Astrocyte of the cerebellum (primary cell): Measurements from ENCODE around the gene PPM1J.

Experiments
- DNase-seq: peaks from one replicate; pipeline ENCODE4 v3.0.0-alpha.2; 2011; ENCODE audit warnings: low read depth
- H3K4me3 ChIP-seq: 2 replicates; pipeline ENCODE4 v1.5.1; 2011; ENCODE audit warnings: mild to moderate bottlenecking, low read depth, low read length, moderate library complexity
- in situ Hi-C: cut with HindIII; loops from 2 replicates; pipeline ENCODE4 v1.10.0; 2017; ENCODE audit warnings: low sequenced_read_pairs
- TF ChIP-seq, protein P1 (sequence below): IDR thresholded peaks from 2 replicates; pipeline ENCODE4 v1.5.1; 2012; ENCODE audit warnings: low read length, low read depth, moderate library complexity, mild to moderate bottlenecking; ENCODE audit errors: missing control alignments

PPM1J gene, protein sequence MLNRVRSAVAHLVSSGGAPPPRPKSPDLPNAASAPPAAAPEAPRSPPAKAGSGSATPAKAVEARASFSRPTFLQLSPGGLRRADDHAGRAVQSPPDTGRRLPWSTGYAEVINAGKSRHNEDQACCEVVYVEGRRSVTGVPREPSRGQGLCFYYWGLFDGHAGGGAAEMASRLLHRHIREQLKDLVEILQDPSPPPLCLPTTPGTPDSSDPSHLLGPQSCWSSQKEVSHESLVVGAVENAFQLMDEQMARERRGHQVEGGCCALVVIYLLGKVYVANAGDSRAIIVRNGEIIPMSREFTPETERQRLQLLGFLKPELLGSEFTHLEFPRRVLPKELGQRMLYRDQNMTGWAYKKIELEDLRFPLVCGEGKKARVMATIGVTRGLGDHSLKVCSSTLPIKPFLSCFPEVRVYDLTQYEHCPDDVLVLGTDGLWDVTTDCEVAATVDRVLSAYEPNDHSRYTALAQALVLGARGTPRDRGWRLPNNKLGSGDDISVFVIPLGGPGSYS

GRCh38 chr1:112715264-112716053 lies at the start of gene PPM1J:
TSS of gene PPM1J (minus strand) at chr1:112715332. CDS start at chr1:112715301, 31 bp downstream.
- peak within 1 kb of the TSS; percentile 60 for H3K4me3 ChIP-seq
- in situ Hi-C loops = loop anchor here (5.0 kb wide), 2 partner anchors 82 to 327 kb away; no protein-coding TSS in a partner anchor
- DNase-seq = peak; percentile 50
- TF ChIP-seq, protein P1, sequence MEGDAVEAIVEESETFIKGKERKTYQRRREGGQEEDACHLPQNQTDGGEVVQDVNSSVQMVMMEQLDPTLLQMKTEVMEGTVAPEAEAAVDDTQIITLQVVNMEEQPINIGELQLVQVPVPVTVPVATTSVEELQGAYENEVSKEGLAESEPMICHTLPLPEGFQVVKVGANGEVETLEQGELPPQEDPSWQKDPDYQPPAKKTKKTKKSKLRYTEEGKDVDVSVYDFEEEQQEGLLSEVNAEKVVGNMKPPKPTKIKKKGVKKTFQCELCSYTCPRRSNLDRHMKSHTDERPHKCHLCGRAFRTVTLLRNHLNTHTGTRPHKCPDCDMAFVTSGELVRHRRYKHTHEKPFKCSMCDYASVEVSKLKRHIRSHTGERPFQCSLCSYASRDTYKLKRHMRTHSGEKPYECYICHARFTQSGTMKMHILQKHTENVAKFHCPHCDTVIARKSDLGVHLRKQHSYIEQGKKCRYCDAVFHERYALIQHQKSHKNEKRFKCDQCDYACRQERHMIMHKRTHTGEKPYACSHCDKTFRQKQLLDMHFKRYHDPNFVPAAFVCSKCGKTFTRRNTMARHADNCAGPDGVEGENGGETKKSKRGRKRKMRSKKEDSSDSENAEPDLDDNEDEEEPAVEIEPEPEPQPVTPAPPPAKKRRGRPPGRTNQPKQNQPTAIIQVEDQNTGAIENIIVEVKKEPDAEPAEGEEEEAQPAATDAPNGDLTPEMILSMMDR = no peak

DNA sequence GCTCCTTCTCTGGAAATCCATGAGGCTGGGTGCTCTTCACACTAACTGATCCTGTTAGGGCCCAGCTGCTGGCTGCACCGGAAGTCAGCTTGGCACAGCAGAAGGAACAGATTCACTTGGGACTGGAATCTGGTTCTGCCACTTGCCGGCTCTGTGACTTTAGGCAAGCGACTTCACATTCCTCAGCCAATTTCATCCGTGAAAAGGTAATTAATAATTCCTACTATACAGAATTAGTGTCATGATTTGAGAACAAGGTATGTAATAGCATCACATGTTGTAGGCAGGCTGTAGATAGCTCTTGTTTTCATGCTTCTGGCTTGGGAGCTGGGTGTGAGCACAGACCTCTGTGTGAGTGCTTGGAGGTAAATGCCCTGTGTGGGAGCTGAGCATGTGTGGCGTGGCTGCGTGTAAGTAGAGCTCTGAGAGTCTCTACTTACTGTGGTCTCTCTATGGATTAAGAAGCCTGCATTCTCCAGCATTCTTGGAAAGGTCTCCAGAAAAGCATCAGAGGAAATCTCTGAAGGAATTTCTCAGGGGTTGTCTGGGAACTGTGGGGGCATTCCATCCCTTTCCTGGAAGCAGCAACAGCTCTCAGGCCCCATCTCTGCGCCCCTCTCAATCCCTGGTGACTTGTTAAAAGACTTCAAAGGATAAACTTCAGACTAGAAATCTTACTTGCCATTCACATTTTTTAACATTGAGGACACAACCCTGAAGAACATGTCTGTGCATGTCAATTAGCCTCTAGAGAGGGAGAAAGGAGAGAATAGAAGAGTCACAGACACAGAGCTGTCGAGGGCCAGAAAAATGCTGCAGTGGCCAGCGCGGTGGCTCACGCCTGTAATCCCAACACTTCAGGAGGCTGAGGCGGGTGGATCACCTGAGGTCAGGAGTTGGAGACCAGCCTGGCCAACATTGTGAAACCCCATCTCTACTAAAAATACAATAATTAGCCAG lies 47.7 kb upstream of the PPM1J start:
- TF ChIP-seq, protein P1 = no peak
- no peak for DNase-seq
- H3K4me3 ChIP-seq = no peak overlapping the region
- in situ Hi-C loops = no loop called here

DNA sequence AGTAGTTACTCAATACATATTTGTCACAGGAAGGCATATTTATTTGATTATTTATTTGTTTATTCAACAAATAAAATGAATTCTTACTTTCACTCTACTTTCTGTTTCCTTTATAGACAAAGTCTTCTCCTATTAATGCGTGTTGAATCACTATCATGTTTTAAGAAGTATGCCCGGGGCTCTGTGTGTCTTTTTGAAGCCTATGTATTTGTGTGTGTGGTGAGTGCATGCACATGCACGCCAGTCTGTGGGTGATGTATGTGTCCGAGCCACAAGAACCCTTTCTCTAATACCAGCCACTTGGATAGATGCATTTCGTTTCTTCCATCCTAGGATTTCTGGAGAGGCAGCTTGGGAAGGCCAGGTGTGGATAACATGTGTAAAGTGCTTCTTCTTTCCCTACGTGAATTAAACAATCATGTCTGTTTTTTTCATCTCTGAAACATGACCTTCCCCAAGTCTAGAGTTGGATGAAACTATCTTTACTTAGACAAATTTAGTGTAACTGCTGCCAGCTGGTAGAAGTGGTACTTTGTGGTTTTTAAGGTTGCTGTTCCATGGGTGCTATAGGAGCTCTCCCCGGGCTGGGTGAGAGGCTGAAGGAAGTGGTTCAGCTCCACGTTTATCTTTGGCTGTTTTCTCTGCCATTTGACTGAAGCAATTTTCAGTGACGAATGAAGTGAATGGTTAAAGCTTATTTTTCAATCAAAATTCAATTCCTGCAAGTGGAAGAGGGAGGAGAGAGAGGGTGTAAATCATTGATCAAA lies 46.8 kb upstream of the PPM1J start:
- TF ChIP-seq, protein P1 = no peak
- no peak for DNase-seq
- in situ Hi-C loops = no loop called here
- no peak overlapping the region for H3K4me3 ChIP-seq

- TF ChIP-seq, protein P1 = no peak
- no peak for DNase-seq
- in situ Hi-C loops = no loop called here
- no peak overlapping the region for H3K4me3 ChIP-seq
Measured at GRCh38 chr1:112759228-112759627, 44.1 kb upstream of the PPM1J start.

- TF ChIP-seq, protein P1 = no peak
- DNase-seq = no peak
- no peak overlapping the region for H3K4me3 ChIP-seq
- in situ Hi-C loops = no loop called here
Measured at GRCh38 chr1:112754116-112754628, 39.0 kb upstream of the PPM1J start.
